GM23248 (cell line): ENCODE results near the gene KIF12.

ENCODE experiments used
- EZH2 ChIP-seq: fragments of 200-600 bp; sonication (generic); IDR thresholded peaks from 2 replicates; pipeline ENCODE4 v1.6.1; 2018; ENCODE audit warnings: antibody characterized with exemption, mild to moderate bottlenecking; ENCODE audit not compliant: insufficient read depth, poor library complexity, severe bottlenecking
- EZH2phosphoT487 ChIP-seq: fragments of 200-600 bp; sonication (generic); IDR thresholded peaks from 2 replicates; pipeline ENCODE4 v1.6.1; 2018; ENCODE audit warnings: antibody characterized with exemption, moderate library complexity, mild to moderate bottlenecking, low read depth; ENCODE audit not compliant: insufficient read depth

DNA sequence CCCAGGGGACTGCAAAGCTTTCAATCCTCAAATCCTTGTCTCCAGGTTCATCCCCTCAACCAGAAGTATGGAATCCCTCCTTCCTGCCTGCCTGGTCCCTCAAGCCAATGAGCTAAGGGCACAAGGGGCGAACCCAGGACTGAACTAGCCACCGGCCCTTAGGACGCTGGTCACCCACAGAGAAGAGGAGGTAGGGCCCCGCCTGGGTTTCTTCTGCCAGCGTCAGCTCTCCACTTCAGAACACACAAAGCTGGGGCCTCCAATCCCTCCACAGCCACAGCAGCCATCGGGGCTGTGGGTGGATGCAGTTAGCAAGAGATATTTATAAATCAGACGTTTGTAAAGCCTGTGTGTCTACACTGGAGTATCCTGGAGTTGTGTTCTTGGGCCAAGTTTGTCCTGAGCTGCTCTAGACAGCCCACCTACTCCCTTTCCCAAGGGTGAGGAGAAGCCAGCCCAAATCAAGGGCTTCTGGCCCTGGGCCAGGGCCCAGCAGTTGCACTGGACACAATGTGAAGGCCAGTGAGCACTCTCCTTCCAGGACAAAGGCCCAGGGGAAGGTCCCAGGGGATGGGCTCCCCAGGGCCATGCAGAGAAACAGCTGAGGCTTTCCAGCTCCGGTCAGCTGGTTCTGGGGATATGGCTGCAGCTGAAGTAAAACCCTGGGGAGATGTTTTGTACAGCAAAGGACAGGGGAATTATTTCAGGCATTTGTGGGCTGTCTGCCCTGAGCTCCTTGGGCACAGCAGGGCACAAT is 39.9 kb downstream of the KIF12 start:
- no peak for TF ChIP-seq EZH2
- TF ChIP-seq EZH2phosphoT487, result no peak
